Measurements from ENCODE around the gene PTCSC3.

- TF ChIP-seq CTCF (IDR thresholded peaks at IDR 0.05; ENCODE audit: insufficient read depth, low read depth, low read length) = no peak
- no peak for TF ChIP-seq EZH2 (IDR thresholded peaks at IDR 0.05; ENCODE audit: insufficient read depth, low read length)
Observed at GRCh38 chr14:36113341-36113740, 63.2 kb downstream of the PTCSC3 start.

Data from astrocyte (in vitro differentiated cells and primary cell).